22Rv1 (cell line): ENCODE data around the gene RDH14.

Source experiments
- ZFX ChIP-seq: fragments of 450-650 bp; IDR thresholded peaks from 2 replicates; pipeline ENCODE4 v1.6.1; 2017; ENCODE audit warnings: antibody characterized with exemption, borderline replicate concordance
- TF ChIP-seq, protein P1 (sequence below): fragments of 450-650 bp; IDR thresholded peaks from 2 replicates; pipeline ENCODE4 v1.5.1; 2017; ENCODE audit warnings: mild to moderate bottlenecking

DNA sequence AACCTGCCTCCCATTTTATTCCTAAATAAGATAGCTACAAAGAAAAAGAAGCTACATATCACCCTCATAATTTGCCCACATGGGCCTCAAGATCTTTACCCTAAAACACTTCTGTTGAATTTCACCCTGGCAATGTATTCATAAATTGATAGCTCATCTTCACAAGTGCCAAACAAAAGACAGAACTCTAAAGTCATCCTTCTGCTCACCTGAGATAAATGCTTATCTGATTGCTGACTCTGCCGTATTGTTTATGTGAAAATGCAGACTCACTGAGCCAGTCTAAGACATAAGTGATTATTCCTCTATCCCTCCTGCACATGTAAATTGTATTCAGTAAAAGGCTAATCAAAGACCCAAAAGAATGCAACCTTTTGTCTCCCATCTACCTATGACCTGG lies 2.0 kb downstream of the RDH14 start:
- TF ChIP-seq, protein P1, sequence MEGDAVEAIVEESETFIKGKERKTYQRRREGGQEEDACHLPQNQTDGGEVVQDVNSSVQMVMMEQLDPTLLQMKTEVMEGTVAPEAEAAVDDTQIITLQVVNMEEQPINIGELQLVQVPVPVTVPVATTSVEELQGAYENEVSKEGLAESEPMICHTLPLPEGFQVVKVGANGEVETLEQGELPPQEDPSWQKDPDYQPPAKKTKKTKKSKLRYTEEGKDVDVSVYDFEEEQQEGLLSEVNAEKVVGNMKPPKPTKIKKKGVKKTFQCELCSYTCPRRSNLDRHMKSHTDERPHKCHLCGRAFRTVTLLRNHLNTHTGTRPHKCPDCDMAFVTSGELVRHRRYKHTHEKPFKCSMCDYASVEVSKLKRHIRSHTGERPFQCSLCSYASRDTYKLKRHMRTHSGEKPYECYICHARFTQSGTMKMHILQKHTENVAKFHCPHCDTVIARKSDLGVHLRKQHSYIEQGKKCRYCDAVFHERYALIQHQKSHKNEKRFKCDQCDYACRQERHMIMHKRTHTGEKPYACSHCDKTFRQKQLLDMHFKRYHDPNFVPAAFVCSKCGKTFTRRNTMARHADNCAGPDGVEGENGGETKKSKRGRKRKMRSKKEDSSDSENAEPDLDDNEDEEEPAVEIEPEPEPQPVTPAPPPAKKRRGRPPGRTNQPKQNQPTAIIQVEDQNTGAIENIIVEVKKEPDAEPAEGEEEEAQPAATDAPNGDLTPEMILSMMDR, result no peak
- no peak for TF ChIP-seq ZFX
